Mucosa of descending colon (tissue), 3 donors: Measurements from ENCODE around the gene CD79B. TPM values are rescaled to one million over a fixed set of nuclear protein-coding genes. Genes with fewer than 3 reads are reported as not detected.

ENCODE experiments used
- ATAC-seq: fragments of 200-7000 bp; cut with Tn5 transposase; one replicate; pipeline ENCODE4 v1.9.1; 2020; ENCODE audit warnings: mild to moderate bottlenecking, moderate library complexity
- DNase-seq, 3 donors: peaks; one replicate each; pipeline ENCODE4 v3.0.0-alpha.2; 2020
- H3K36me3 ChIP-seq: fragments of 200-600 bp; one replicate; pipeline ENCODE4 v1.8.0; 2021; ENCODE audit warnings: low read depth, mild to moderate bottlenecking
- H3K4me1 ChIP-seq: fragments of 200-600 bp; one replicate; pipeline ENCODE4 v1.8.0; 2021; ENCODE audit warnings: low read depth, mild to moderate bottlenecking
- H3K4me3 ChIP-seq: fragments of 200-600 bp; one replicate; pipeline ENCODE4 v1.8.0; 2021; ENCODE audit warnings: mild to moderate bottlenecking
- H3K9me3 ChIP-seq: fragments of 200-600 bp; one replicate; pipeline ENCODE4 v1.8.0; 2021; ENCODE audit warnings: mild to moderate bottlenecking
- CTCF ChIP-seq: fragments of 200-600 bp; IDR thresholded peaks from one replicate; pipeline ENCODE4 v1.8.0; 2022; ENCODE audit warnings: antibody characterized with exemption, mild to moderate bottlenecking
- intact Hi-C, 2 donors: fragments of 100-400 bp; cut with DNase I in 1 of 2; cut with micrococcal nuclease in 1 of 2; formaldehyde crosslinking; loops; one replicate each; pipeline versions ENCODE4 v1.11.0 to v1.11.1; 2022; cut with DNase I, micrococcal nuclease
- total RNA-seq, 3 donors: library from RNA; stranded (reverse); fragmentation: NEBNext Ultra II Directional in 2 of 3; extraction: Animal tissue kit (Norgen Biotek cat#: 25700) in 2 of 3; gene quantifications; one replicate each; pipeline versions ENCODE4 v1.2.1 to v1.2.4, GENCODE V29; 2021 to 2023
- donor health status: DM: no; HTN: no; CAD: no; lungs with moderate emphysema.
- donor health status: DM: no; HTN: no; CAD: no.
- donor health status: DM: no; HTN: yes; CAD: no.

CD79B gene
- total RNA-seq, 3 donors from 2014 or later: 0.70 to 2.4 (median 1.4) TPM

- Histone ChIP-seq H3K4me1 (peaks cover 4% of the 10 kb centered on the region), H3K4me3 (no peak overlapping the region), H3K9me3 (no peaks in the 10 kb centered on the region), H3K36me3 (no peaks in the 10 kb centered on the region)
- peak; percentile 37 for TF ChIP-seq CTCF
- DNase-seq (peak; percentile 53 to 71 (median 69)), ATAC-seq (peak; percentile 82)
- intact Hi-C loops: loop anchor here in 1 of 2 donors (10.0 kb wide), 1 partner anchor 78 kb away; the partner anchor contains the start of gene ICAM2
These were observed 14.6 kb upstream of the CD79B start for GRCh38 chr17:63946440-63947363.

GRCh38 chr17:63945784-63946439 lies 13.8 kb upstream of the CD79B start:
- no peaks in the 10 kb centered on the region for H3K36me3 ChIP-seq
- TF ChIP-seq CTCF: no peak
- DNase-seq: no peak
- intact Hi-C loops: loop anchor here in 1 of 2 donors (10.0 kb wide), 1 partner anchor 79 kb away; the partner anchor contains the start of gene ICAM2
- H3K9me3 ChIP-seq: no peaks in the 10 kb centered on the region
- H3K4me3 ChIP-seq: no peak overlapping the region
- peak; percentile 29 for ATAC-seq
- H3K4me1 ChIP-seq: peaks cover 4% of the 10 kb centered on the region

- Histone ChIP-seq H3K36me3 (no peaks in the 10 kb centered on the region), H3K9me3 (no peaks in the 10 kb centered on the region), H3K4me3 (no peak overlapping the region), H3K4me1 (peaks cover 4% of the 10 kb centered on the region)
- TF ChIP-seq CTCF: no peak
- intact Hi-C loops: loop anchor here in 1 of 2 donors (10.0 kb wide), 1 partner anchor 80 kb away; the partner anchor contains the start of gene ICAM2
- DNase-seq: no peak
- no peak for ATAC-seq
These were observed 12.8 kb upstream of the CD79B start for GRCh38 chr17:63944736-63945499.

- H3K36me3 ChIP-seq: no peaks in the 10 kb centered on the region
- TF ChIP-seq CTCF: no peak
- H3K4me1 ChIP-seq: peaks cover 4% of the 10 kb centered on the region
- intact Hi-C loops: loop anchor here in 1 of 2 donors (10.0 kb wide), 1 partner anchor 81 kb away; the partner anchor contains the start of gene ICAM2
- no peak for ATAC-seq
- no peaks in the 10 kb centered on the region for H3K9me3 ChIP-seq
- DNase-seq: no peak
- no peak overlapping the region for H3K4me3 ChIP-seq
These were observed 11.6 kb upstream of the CD79B start for GRCh38 chr17:63943745-63944144.

- TF ChIP-seq CTCF: no peak
- no peaks in the 10 kb centered on the region for H3K9me3 ChIP-seq
- DNase-seq (no peak), ATAC-seq (no peak)
- peaks cover 4% of the 10 kb centered on the region for H3K4me1 ChIP-seq
- no peaks in the 10 kb centered on the region for H3K36me3 ChIP-seq
- no peak overlapping the region for H3K4me3 ChIP-seq
- intact Hi-C loops: loop anchor here in 1 of 2 donors (10.0 kb wide), 1 partner anchor 82 kb away; the partner anchor contains the start of gene ICAM2
These were observed 10.3 kb upstream of the CD79B start for GRCh38 chr17:63942309-63942985.
